Right cardiac atrium (tissue), 5 donors: ENCODE results near the gene TMEM240. TPM values are rescaled to one million over a fixed set of nuclear protein-coding genes. Genes with fewer than 3 reads are reported as not detected.
A peak's percentile ranks its signal among the peaks of the same experiment; 100 is the strongest.

Experiments
- ATAC-seq, 2 donors: fragments of 200-7000 bp; cut with Tn5 transposase; one replicate each; pipeline versions ENCODE4 v1.8.0 to v1.9.1; 2020; ENCODE audit warnings: moderate library complexity in 2 of 2, mild to moderate bottlenecking in 1 of 2
- DNase-seq, 3 donors: peaks; one replicate each; pipeline ENCODE4 v3.0.0-alpha.2; 2020
- H3K27ac ChIP-seq: one replicate; pipeline ENCODE4 v1.5.1; 2013; ENCODE audit warnings: mild to moderate bottlenecking, low read length, control low read depth, moderate library complexity
- H3K27me3 ChIP-seq: one replicate; pipeline ENCODE4 v1.6.1; 2013; ENCODE audit not compliant: control insufficient read depth, insufficient read depth
- H3K4me1 ChIP-seq: one replicate; pipeline ENCODE4 v1.6.1; 2013; ENCODE audit warnings: low read length; ENCODE audit not compliant: control insufficient read depth, insufficient read depth
- H3K4me3 ChIP-seq: one replicate; pipeline ENCODE4 v1.5.1; 2013; ENCODE audit warnings: low read length, control low read depth
- H3K9me3 ChIP-seq: one replicate; pipeline ENCODE4 v1.6.1; 2013; ENCODE audit warnings: low read length; ENCODE audit not compliant: control insufficient read depth
- WGBS: extraction: QIAGEN DNeasy Blood & Tissue Kit; methylation state at CpG from one replicate; pipeline ENCODE4 v1.1.7; 2013; 5-methylcytosine and 5-hydroxymethylcytosine counted together
- intact Hi-C, 4 donors: fragments of 100-400 bp; cut with DNase I; formaldehyde crosslinking; loops; one replicate each; pipeline versions ENCODE4 v1.11.0 to v1.14.0; 2022 to 2023
- polyA plus RNA-seq: library from polyadenylated mRNA; stranded (reverse); fragments of 200-250 nt; gene quantifications from one replicate; pipeline ENCODE4 v1.2.3, GENCODE V29; 2013
- total RNA-seq, 4 donors: library from RNA; stranded (reverse); fragmentation: NEBNext Ultra II Directional; extraction: Animal tissue kit (Norgen Biotek cat#: 25700); gene quantifications; one replicate each; pipeline ENCODE4 v1.2.1, GENCODE V29; 2021
- donor health status: healthy with polysubstance abuse.
- donor health status: DM: no; HTN: yes; CAD: no.
- donor health status: DM: no; HTN: no; CAD: no.
- donor health status: DM: no; HTN: yes; CAD: no; lungs with severe emphysema.
- donor health status: DM: yes; HTN: yes; CAD: no.

The TMEM240 gene
- total and polyA plus RNA-seq, 5 donors: 7.3 to 10.4 (median 8.0) TPM

- 85% methylated on average over 9 of the region's 9 CpGs for WGBS
- no peak for ATAC-seq
Observed at GRCh38 chr1:1547011-1547410, 6.6 kb upstream of the TMEM240 start.

GRCh38 chr1:1545946-1546737 is 5.7 kb upstream of the TMEM240 start:
- Histone ChIP-seq H3K27me3 (no peaks in the 10 kb centered on the region), H3K27ac (no peak overlapping the region), H3K4me3 (no peak overlapping the region), H3K9me3 (no peaks in the 10 kb centered on the region), H3K4me1 (peaks cover 3% of the 10 kb centered on the region)
- intact Hi-C loops: no loop called here
- DNase-seq: no peak
- no peak for ATAC-seq
- 88% methylated on average over 23 of the region's 23 CpGs for WGBS

More at GRCh38 chr1:1547011-1547410, 6.6 kb upstream of the TMEM240 start:
- Histone ChIP-seq H3K9me3 (no peaks in the 10 kb centered on the region), H3K27me3 (no peaks in the 10 kb centered on the region), H3K4me1 (peaks cover 3% of the 10 kb centered on the region), H3K4me3 (no peak overlapping the region), H3K27ac (no peak overlapping the region)
- intact Hi-C loops: no loop called here
- no peak for DNase-seq

- Histone ChIP-seq H3K4me1 (peaks cover 3% of the 10 kb centered on the region), H3K4me3 (no peak overlapping the region), H3K27ac (no peak overlapping the region), H3K9me3 (no peaks in the 10 kb centered on the region), H3K27me3 (no peaks in the 10 kb centered on the region)
- no peak for DNase-seq
- intact Hi-C loops: no loop called here
- ATAC-seq: no peak
- 88% methylated on average over 10 of the region's 10 CpGs for WGBS
Observed at GRCh38 chr1:1544544-1544943, 4.1 kb upstream of the TMEM240 start.

- H3K27me3 ChIP-seq: no peaks in the 10 kb centered on the region
- ATAC-seq: peak; percentile 58 to 66
- peak overlapping the region; percentile 9 for H3K27ac ChIP-seq
- intact Hi-C loops: no loop called here
- H3K9me3 ChIP-seq: no peaks in the 10 kb centered on the region
- peak; percentile 76 to 92 (median 90) for DNase-seq
- peaks cover 5% of the 10 kb centered on the region for H3K4me1 ChIP-seq
- WGBS: 66% methylated on average over 19 of the region's 19 CpGs
- H3K4me3 ChIP-seq: no peak overlapping the region
Observed at GRCh38 chr1:1543706-1544099, 3.3 kb upstream of the TMEM240 start.

- no peak overlapping the region for H3K4me3 ChIP-seq
- ATAC-seq: peak in 1 of 2 donors; percentile 0
Observed at GRCh38 chr1:1542766-1543705, 2.6 kb upstream of the TMEM240 start.

GRCh38 chr1:1541956-1542765 is 1.7 kb upstream of the TMEM240 start:
- H3K4me3 ChIP-seq: no peak overlapping the region
- ATAC-seq (no peak), DNase-seq (peak in 1 of 3 donors; percentile 64)
- no peaks in the 10 kb centered on the region for H3K27me3 ChIP-seq
- intact Hi-C loops: no loop called here
- H3K4me1 ChIP-seq: peaks cover 5% of the 10 kb centered on the region
- 85% methylated on average over 37 of the region's 37 CpGs for WGBS
- no peak overlapping the region for H3K27ac ChIP-seq
- no peaks in the 10 kb centered on the region for H3K9me3 ChIP-seq

More at GRCh38 chr1:1542766-1543705, 2.6 kb upstream of the TMEM240 start:
- whole genome bisulfite sequencing: 83% methylated on average over 45 of the region's 45 CpGs
- DNase-seq: peak in 1 of 3 donors; percentile 64
- H3K4me1 ChIP-seq: peaks cover 5% of the 10 kb centered on the region
- no peaks in the 10 kb centered on the region for H3K27me3 ChIP-seq
- H3K27ac ChIP-seq: peak overlapping the region; percentile 7
- intact Hi-C loops: no loop called here
- H3K9me3 ChIP-seq: no peaks in the 10 kb centered on the region

GRCh38 chr1:1540818-1541628 is 599 bp upstream of the TMEM240 start:
- Histone ChIP-seq H3K9me3 (no peaks in the 10 kb centered on the region), H3K4me1 (peaks cover 5% of the 10 kb centered on the region), H3K27me3 (no peaks in the 10 kb centered on the region), H3K4me3 (peak overlapping the region; percentile 71), H3K27ac (peak overlapping the region; percentile 3)
- WGBS: 45% methylated on average over 53 of the region's 53 CpGs
- intact Hi-C loops: no loop called here
- DNase-seq (no peak), ATAC-seq (peak; percentile 4 to 28)

- H3K4me1 ChIP-seq: peaks cover 5% of the 10 kb centered on the region
- no peak for ATAC-seq
- peak overlapping the region; percentile 71 for H3K4me3 ChIP-seq
- no peaks in the 10 kb centered on the region for H3K9me3 ChIP-seq
- H3K27ac ChIP-seq: no peak overlapping the region
- no peaks in the 10 kb centered on the region for H3K27me3 ChIP-seq
- peak in 1 of 3 donors; percentile 78 for DNase-seq
- intact Hi-C loops: no loop called here
- 13% methylated on average over 66 of the region's 66 CpGs for WGBS
Observed at GRCh38 chr1:1539310-1540089, 924 bp downstream of the TMEM240 start.

GRCh38 chr1:1538989-1539309 is 1.5 kb downstream of the TMEM240 start:
- Histone ChIP-seq H3K9me3 (no peaks in the 10 kb centered on the region), H3K27me3 (no peaks in the 10 kb centered on the region), H3K4me1 (peaks cover 5% of the 10 kb centered on the region), H3K4me3 (no peak overlapping the region), H3K27ac (no peak overlapping the region)
- 83% methylated on average over 18 of the region's 18 CpGs for WGBS
- ATAC-seq (no peak), DNase-seq (peak in 1 of 3 donors; percentile 54)
- intact Hi-C loops: no loop called here
